Esophagus muscularis mucosa (tissue), 4 donors: Measurements from ENCODE around the gene NSD2.

ENCODE experiments used
- EP300 ChIP-seq: sonication (generic); formaldehyde crosslinking; IDR thresholded peaks from one replicate; pipeline ENCODE4 v1.6.1; 2017; ENCODE audit warnings: antibody characterized with exemption
- POLR2A ChIP-seq: fragments of 450-650 bp; IDR thresholded peaks from one replicate; pipeline ENCODE4 v1.6.1; 2017; ENCODE audit warnings: antibody characterized with exemption, moderate library complexity, mild to moderate bottlenecking, low read depth
- POLR2AphosphoS5 ChIP-seq, 2 donors: sonication (generic); formaldehyde crosslinking; IDR thresholded peaks; one replicate each; pipeline ENCODE4 v1.6.1; 2017; ENCODE audit warnings: antibody characterized with exemption in 2 of 2
- TF ChIP-seq, protein P1 (sequence below), 3 experiments: fragments of 200-600 bp in 2 of 3; fragments of 450-650 bp in 1 of 3; sonication (generic) in 2 of 3; IDR thresholded peaks; one replicate each; pipeline ENCODE4 v1.5.1; 2017 to 2019; ENCODE audit warnings: antibody characterized with exemption in 3 of 3, mild to moderate bottlenecking in 2 of 3, moderate library complexity in 1 of 3

DNA sequence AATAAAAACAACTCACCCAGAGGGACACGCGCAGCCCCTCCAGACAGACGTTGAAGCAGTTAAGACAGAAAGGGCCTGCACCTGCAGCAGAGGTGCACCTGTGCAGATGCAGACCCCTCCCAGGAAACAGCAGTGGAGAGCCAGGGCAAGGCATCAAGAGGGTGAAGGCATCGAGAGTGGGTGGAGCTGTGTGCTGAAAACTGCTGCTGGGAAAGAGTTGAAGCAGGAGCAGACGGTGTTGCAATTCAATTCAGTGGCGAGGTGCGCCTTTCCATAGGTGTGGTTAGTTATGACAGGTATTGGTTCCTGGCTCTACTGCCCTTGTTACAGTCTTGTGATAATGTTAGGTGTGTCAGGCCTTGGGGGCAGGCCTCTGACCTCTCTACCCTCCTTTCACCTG, 31.9 kb upstream of the NSD2 start:
- TF ChIP-seq POLR2A: no peak
- TF ChIP-seq, protein P1, sequence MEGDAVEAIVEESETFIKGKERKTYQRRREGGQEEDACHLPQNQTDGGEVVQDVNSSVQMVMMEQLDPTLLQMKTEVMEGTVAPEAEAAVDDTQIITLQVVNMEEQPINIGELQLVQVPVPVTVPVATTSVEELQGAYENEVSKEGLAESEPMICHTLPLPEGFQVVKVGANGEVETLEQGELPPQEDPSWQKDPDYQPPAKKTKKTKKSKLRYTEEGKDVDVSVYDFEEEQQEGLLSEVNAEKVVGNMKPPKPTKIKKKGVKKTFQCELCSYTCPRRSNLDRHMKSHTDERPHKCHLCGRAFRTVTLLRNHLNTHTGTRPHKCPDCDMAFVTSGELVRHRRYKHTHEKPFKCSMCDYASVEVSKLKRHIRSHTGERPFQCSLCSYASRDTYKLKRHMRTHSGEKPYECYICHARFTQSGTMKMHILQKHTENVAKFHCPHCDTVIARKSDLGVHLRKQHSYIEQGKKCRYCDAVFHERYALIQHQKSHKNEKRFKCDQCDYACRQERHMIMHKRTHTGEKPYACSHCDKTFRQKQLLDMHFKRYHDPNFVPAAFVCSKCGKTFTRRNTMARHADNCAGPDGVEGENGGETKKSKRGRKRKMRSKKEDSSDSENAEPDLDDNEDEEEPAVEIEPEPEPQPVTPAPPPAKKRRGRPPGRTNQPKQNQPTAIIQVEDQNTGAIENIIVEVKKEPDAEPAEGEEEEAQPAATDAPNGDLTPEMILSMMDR (IDR thresholded peaks at IDR 0.05): no peak
- TF ChIP-seq POLR2AphosphoS5 (IDR thresholded peaks at IDR 0.05): no peak
- TF ChIP-seq EP300: no peak
